Endothelial cell of umbilical vein (primary cell): ENCODE results near the gene CNOT9. TPM values are rescaled to one million over a fixed set of nuclear protein-coding genes. Genes with fewer than 3 reads are reported as not detected.

Experiments used
- BruUV-seq: library from RNA; stranded (reverse); fragments of 400-500 nt; replicated peaks from 2 replicates; lab custom pipeline; 2021; lab: Mats Ljungman, UMichigan
- CTCF ChIA-PET: fragments of 300-600, 350-600 bp; sonication (Branson Sonifier 250); formaldehyde crosslinking; loops from one replicate; lab custom pipeline; 2021; ENCODE audit warnings: antibody characterized with exemption, inconsistent platforms; lab: Charles Lee
- POLR2A ChIA-PET: fragments of 300-600, 350-600 bp; sonication (Branson Sonifier 250); formaldehyde crosslinking; loops from one replicate; lab custom pipeline; 2021; ENCODE audit warnings: antibody characterized with exemption, inconsistent platforms; lab: Charles Lee
- DNase-seq: peaks from one replicate; pipeline ENCODE4 v3.0.0-alpha.2; 2011; ENCODE audit warnings: low read depth, low spot score
- FAIRE-seq: peaks from 2 replicates; lab custom pipeline; 2011; peaks lifted over from hg19 to GRCh38; lab: Jason Lieb, UNC
- H2AFZ ChIP-seq: 2 replicates; pipeline ENCODE4 v1.6.0; 2012; ENCODE audit warnings: low read depth, low read length, control low read depth, inconsistent platforms
- H3K27ac ChIP-seq: 2 replicates; pipeline ENCODE4 v1.5.1; 2011; ENCODE audit warnings: low read depth, mild to moderate bottlenecking, control low read depth, low read length, moderate library complexity; ENCODE audit not compliant: insufficient read depth
- H3K27me3 ChIP-seq, 2 experiments: 2 replicates each; pipeline versions ENCODE4 v1.6.0 to v1.6.1; 2011; ENCODE audit warnings: low read length in 2 of 2, mixed read lengths in 1 of 2; ENCODE audit not compliant: control insufficient read depth in 2 of 2, insufficient read depth in 2 of 2
- H3K36me3 ChIP-seq, 2 experiments: 2 replicates in 1 of 2; 3 replicates in 1 of 2; pipeline ENCODE4 v1.5.1; 2011; ENCODE audit warnings: low read length in 2 of 2, mild to moderate bottlenecking in 1 of 2, moderate library complexity in 1 of 2; ENCODE audit not compliant: control insufficient read depth in 2 of 2, insufficient read depth in 2 of 2; ENCODE audit errors: extremely low read depth in 1 of 2
- H3K4me1 ChIP-seq: 3 replicates; pipeline ENCODE4 v1.5.1; 2011; ENCODE audit warnings: mild to moderate bottlenecking, low read length; ENCODE audit not compliant: control insufficient read depth, insufficient read depth; ENCODE audit errors: extremely low read depth
- H3K4me2 ChIP-seq: 2 replicates; pipeline ENCODE4 v1.6.1; 2011; ENCODE audit warnings: low read length, control low read depth, mixed read lengths; ENCODE audit not compliant: insufficient read depth
- H3K4me3 ChIP-seq, 3 experiments: fragments of 200-600 bp in 1 of 3; sonication (generic), shearing (Covaris generic) in 1 of 3; replicated peaks in 1 of 3; 2 replicates each; pipeline ENCODE4 v1.5.1; 2011 to 2016; ENCODE audit warnings: control low read depth in 3 of 3, low read length in 3 of 3, mild to moderate bottlenecking in 2 of 3, inconsistent platforms in 1 of 3, low read depth in 1 of 3, moderate library complexity in 1 of 3; ENCODE audit not compliant: insufficient read depth in 1 of 3
- H3K79me2 ChIP-seq: 2 replicates; pipeline ENCODE4 v1.6.0; 2012; ENCODE audit warnings: low read length, inconsistent platforms; ENCODE audit not compliant: control insufficient read depth, insufficient read depth
- H3K9ac ChIP-seq: replicated peaks from 2 replicates; pipeline ENCODE3; 2011; ENCODE audit warnings: low read length, control low read depth; ENCODE audit not compliant: insufficient read depth; ENCODE audit errors: extremely low read depth
- H3K9me1 ChIP-seq: replicated peaks from 3 replicates; pipeline ENCODE4 v1.6.0; 2011; ENCODE audit warnings: mild to moderate bottlenecking, low read length; ENCODE audit not compliant: control insufficient read depth, insufficient read depth; ENCODE audit errors: extremely low read depth
- H3K9me3 ChIP-seq: replicated peaks from 2 replicates; pipeline ENCODE4 v1.5.1; 2012; ENCODE audit warnings: low read length, inconsistent platforms; ENCODE audit not compliant: control insufficient read depth, insufficient read depth
- H4K20me1 ChIP-seq: replicated peaks from 2 replicates; pipeline ENCODE3; 2011; ENCODE audit warnings: mild to moderate bottlenecking, low read length; ENCODE audit not compliant: control insufficient read depth, insufficient read depth; ENCODE audit errors: extremely low read depth
- EZH2 ChIP-seq: IDR thresholded peaks from 2 replicates; pipeline ENCODE4 v1.6.1; 2012; ENCODE audit warnings: borderline replicate concordance, low read depth, mild to moderate bottlenecking, moderate library complexity, low read length, inconsistent platforms; ENCODE audit not compliant: severe bottlenecking
- FOS ChIP-seq: IDR thresholded peaks from 2 replicates; pipeline ENCODE4 v1.6.1; 2011; ENCODE audit warnings: mild to moderate bottlenecking, low read length, moderate library complexity, borderline replicate concordance; ENCODE audit not compliant: insufficient read depth
- GATA2 ChIP-seq: IDR thresholded peaks from 2 replicates; pipeline ENCODE4 v1.7.0; 2011; ENCODE audit warnings: low read depth, mild to moderate bottlenecking, moderate library complexity, mixed read lengths, low read length; ENCODE audit not compliant: insufficient read length, insufficient read depth
- JUN ChIP-seq: IDR thresholded peaks from 2 replicates; pipeline ENCODE4 v1.6.1; 2011; ENCODE audit warnings: borderline replicate concordance, low read depth; ENCODE audit not compliant: insufficient read length, insufficient read depth
- MYC ChIP-seq: IDR thresholded peaks from one replicate; pipeline ENCODE4 v1.6.1; 2011; ENCODE audit warnings: mild to moderate bottlenecking, low read depth, low read length
- POLR2A ChIP-seq: IDR thresholded peaks from 2 replicates; pipeline ENCODE4 v1.6.1; 2012; ENCODE audit warnings: low read depth, mild to moderate bottlenecking, control low read depth, low read length
- POLR2AphosphoS5 ChIP-seq: IDR thresholded peaks from 2 replicates; pipeline ENCODE4 v1.6.1; 2012; ENCODE audit warnings: low read depth, mild to moderate bottlenecking, control low read depth, low read length, moderate library complexity; ENCODE audit not compliant: insufficient read depth
- dilution Hi-C: fragments of 300-500 bp; cut with MboI; formaldehyde crosslinking; loops from one replicate; pipeline ENCODE4 v1.15.0; 2019; ENCODE audit warnings: low sequenced_read_pairs; ENCODE audit not compliant: extremely low pct_ligation_motif_present
- intact Hi-C: fragments of 100-400 bp; cut with micrococcal nuclease; formaldehyde crosslinking; loops from one replicate; pipeline ENCODE4 v1.10.0; 2022
- polyA plus RNA-seq, 4 experiments: library from polyadenylated mRNA; depleted of rRNA in 3 of 4; stranded (reverse) in 3 of 4; unstranded in 1 of 4; fragments of >200 nt; gene quantifications; 2 replicates each; pipeline versions ENCODE4 v1.2.1 to v1.2.3, GENCODE V29; 2011 to 2012; ENCODE audit warnings: missing spikeins in 1 of 4
- total RNA-seq: library from RNA; stranded (reverse); gene quantifications from 2 replicates; pipeline ENCODE4 v1.2.3, GENCODE V29; 2021
- TF ChIP-seq, protein P1 (sequence below): IDR thresholded peaks from 2 replicates; pipeline ENCODE4 v1.6.1; 2011; ENCODE audit not compliant: insufficient read depth, insufficient read length
- TF ChIP-seq, protein P2 (sequence below), 2 donors: IDR thresholded peaks; 1 replicate in 1 of 2; 2 replicates in 1 of 2; pipeline ENCODE4 v1.5.1; 2011; ENCODE audit warnings: low read length in 2 of 2, mild to moderate bottlenecking in 2 of 2, moderate library complexity in 2 of 2, control low read depth in 1 of 2, inconsistent platforms in 1 of 2, low read depth in 1 of 2; ENCODE audit not compliant: insufficient read depth in 1 of 2; ENCODE audit errors: extremely low read depth in 1 of 2

CNOT9 gene
- total and polyA plus RNA-seq, 2 donors (not counting 3 experiments of a cell fraction or from before 2014, with no cell fraction given) = 53.2 to 68.9 TPM

DNA sequence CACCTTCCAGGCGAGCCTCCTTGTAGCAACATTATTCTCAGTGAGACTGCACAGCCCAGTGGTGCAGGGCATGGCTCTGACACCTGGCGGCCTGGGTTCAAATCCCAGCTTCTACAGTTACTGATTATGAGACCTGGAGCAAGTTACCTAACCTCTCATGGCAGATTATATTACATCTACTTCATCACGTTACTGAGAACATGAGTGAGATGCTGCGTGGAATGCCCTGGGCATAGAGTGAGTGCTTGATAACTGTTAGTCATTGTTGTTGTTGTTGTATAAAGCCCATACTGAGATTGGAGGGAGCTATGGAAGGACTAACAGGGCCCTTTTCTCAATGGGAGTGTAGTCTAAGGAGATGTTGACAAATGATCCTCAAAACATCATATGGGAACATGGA, 57.7 kb downstream of the CNOT9 start:
- DNase-seq = no peak
- no peak overlapping the region for H3K4me2 ChIP-seq
- BruUV-seq = no TSS peak
- no peaks in the 10 kb centered on the region for H4K20me1 ChIP-seq
- H2AFZ ChIP-seq = no peak overlapping the region
- H3K9ac ChIP-seq = no peak overlapping the region
- POLR2A ChIA-PET = interaction anchor here (0.7 to 1.0 kb wide), 2 partner anchors 19 to 28 kb away, joined by 3 to 4 read pairs; partner anchors contain the start of gene PLCD4
- dilution Hi-C loops = no loop called here
- TF ChIP-seq JUN (no peak), FOS (no peak), EZH2 (no peak), MYC (no peak), POLR2A (no peak), POLR2AphosphoS5 (no peak), GATA2 (no peak)
- TF ChIP-seq, protein P1, sequence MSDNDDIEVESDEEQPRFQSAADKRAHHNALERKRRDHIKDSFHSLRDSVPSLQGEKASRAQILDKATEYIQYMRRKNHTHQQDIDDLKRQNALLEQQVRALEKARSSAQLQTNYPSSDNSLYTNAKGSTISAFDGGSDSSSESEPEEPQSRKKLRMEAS = no peak
- TF ChIP-seq, protein P2, sequence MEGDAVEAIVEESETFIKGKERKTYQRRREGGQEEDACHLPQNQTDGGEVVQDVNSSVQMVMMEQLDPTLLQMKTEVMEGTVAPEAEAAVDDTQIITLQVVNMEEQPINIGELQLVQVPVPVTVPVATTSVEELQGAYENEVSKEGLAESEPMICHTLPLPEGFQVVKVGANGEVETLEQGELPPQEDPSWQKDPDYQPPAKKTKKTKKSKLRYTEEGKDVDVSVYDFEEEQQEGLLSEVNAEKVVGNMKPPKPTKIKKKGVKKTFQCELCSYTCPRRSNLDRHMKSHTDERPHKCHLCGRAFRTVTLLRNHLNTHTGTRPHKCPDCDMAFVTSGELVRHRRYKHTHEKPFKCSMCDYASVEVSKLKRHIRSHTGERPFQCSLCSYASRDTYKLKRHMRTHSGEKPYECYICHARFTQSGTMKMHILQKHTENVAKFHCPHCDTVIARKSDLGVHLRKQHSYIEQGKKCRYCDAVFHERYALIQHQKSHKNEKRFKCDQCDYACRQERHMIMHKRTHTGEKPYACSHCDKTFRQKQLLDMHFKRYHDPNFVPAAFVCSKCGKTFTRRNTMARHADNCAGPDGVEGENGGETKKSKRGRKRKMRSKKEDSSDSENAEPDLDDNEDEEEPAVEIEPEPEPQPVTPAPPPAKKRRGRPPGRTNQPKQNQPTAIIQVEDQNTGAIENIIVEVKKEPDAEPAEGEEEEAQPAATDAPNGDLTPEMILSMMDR (IDR thresholded peaks at IDR 0.05; ENCODE audit: extremely low read depth in 1 of 2, insufficient read depth in 1 of 2, low read depth in 1 of 2, low read length in 2 of 2) = no peak
- peaks cover 22% of the 10 kb centered on the region for H3K4me1 ChIP-seq
- H3K79me2 ChIP-seq = no peaks in the 10 kb centered on the region
- H3K9me1 ChIP-seq = no peaks in the 10 kb centered on the region
- H3K9me3 ChIP-seq = no peaks in the 10 kb centered on the region
- H3K27me3 ChIP-seq = no peaks in the 10 kb centered on the region
- H3K4me3 ChIP-seq = no peak overlapping the region
- FAIRE-seq = no peak
- H3K27ac ChIP-seq = no peak overlapping the region
- intact Hi-C loops = no loop called here
- no peaks in the 10 kb centered on the region for H3K36me3 ChIP-seq
- CTCF ChIA-PET = interaction anchor here (1.2 kb wide), 1 partner anchor 19 kb away, joined by 5 read pairs; the partner anchor contains the start of gene PLCD4
